GM12872 (cell line): Measurements from ENCODE around the gene ALG6.

Experiments used
- CTCF ChIP-seq: IDR thresholded peaks from 3 replicates; pipeline ENCODE4 v1.5.1; 2011; ENCODE audit warnings: low read depth, mild to moderate bottlenecking, low read length, moderate library complexity; ENCODE audit not compliant: insufficient read depth

ALG6 gene

GRCh38 chr1:63407002-63407401, 39.6 kb downstream of the ALG6 start:
- TF ChIP-seq CTCF, result no peak

DNA sequence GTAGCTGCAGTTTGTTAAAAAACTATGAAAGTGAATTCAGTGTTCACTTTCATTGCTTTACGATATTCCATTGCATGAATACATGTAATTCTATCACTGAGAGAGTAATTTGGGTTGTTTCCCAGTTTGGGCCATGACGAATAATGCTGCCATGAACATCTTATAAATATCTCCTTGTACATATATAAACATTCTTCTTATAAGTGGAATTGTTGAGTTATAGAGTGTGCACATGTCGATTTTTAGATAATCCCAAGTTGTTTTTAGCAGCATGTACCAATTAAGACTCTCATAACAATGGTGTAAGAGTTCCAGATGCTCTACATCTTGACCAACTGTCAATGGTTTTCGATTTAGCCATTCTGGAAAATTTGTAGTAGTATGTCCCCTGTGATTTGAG, 40.9 kb downstream of the ALG6 start:
- no peak for TF ChIP-seq CTCF

DNA sequence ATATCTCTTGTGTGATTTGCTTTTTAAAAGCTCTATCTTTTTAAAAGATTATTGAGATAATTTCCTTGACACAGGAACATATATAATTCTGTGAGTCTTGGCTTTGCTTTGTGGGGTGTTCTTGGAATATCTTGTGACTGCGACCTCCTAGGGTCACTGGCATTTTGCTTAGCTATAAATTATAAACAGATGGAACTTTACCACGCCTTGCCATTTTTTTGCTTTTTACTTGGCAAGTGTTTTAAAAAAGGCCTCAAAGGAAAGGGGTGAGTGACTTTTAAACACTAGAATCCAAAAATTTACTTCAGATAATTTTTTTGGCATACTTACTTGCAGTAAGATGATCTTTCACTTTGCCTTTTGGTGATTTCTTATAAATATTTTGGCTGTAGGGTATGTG, 43.6 kb downstream of the ALG6 start:
- no peak for TF ChIP-seq CTCF

DNA sequence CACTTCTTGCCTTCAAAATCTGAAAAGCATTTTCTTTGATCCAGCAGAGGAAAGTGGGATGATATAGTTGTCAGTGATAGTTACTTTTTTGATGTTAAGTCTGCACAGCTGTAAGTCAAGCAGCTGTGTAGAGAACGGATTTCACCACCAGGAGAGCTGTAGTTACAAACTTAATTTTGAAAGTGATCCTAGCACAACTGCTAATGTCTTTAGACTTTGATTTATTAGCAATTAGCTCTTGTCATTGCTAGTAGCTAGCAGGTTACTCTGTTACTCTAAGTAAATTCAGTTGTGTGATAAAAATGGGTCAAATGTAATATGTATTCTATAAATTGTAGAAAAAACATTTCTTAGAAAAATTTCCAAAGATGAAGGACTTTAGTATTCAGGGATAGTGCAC, 46.0 kb downstream of the ALG6 start:
- TF ChIP-seq CTCF, result no peak

- no peak for TF ChIP-seq CTCF
These were observed 47.4 kb downstream of the ALG6 start for GRCh38 chr1:63414691-63415365.

GRCh38 chr1:63418101-63418500, 50.7 kb downstream of the ALG6 start:
- TF ChIP-seq CTCF, result no peak

DNA sequence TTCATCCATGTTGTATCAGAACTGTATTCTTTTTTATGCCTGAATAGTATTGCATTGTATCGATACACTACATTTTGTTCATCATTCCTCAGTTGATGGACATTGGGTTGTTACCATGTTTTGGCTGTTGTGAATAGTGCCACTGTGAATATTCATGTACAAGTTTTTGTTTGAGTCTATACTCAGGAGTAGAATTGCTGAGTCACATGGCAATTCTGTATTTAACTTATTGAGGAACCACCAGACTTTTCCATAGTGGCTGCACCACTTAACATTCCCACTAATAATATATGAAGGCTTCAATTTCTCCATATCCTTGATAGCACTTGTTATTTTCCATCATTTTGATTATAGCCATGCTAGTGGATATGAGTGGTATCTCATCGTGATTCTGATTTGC, 56.2 kb downstream of the ALG6 start:
- no peak for TF ChIP-seq CTCF

DNA sequence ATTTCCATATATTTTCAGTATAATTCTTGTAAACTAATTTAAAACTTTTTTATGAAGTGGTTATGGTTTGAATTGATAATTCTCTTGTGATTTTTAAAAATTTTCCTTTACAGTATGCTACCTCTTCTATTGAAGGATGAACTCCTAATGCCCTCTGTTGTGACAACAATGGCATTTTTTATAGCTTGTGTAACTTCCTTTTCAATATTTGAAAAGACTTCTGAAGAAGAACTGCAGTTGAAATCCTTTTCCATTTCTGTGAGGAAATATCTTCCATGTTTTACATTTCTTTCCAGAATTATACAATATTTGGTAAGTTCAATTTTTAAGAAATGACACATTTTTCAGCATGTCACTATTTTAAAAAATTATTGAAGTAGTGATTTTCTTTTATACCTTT, 61.4 kb downstream of the ALG6 start:
- TF ChIP-seq CTCF, result no peak
